ENCODE measurements around the gene ANKMY1.
A peak's percentile ranks its signal among the peaks of the same experiment; 100 is the strongest.

ANKMY1 gene

GRCh38 chr2:240518981-240519380 lies 38.8 kb downstream of the ANKMY1 start:
- no peak for DNase-seq (ENCODE audit: low read depth)
- TF ChIP-seq CTCF (IDR thresholded peaks at IDR 0.05; ENCODE audit: low read depth, low read length), result no peak
- no peak for TF ChIP-seq MAX (IDR thresholded peaks at IDR 0.05; ENCODE audit: low read depth, low read length)
- no peak for TF ChIP-seq POLR2A (IDR thresholded peaks at IDR 0.05; ENCODE audit: extremely low read depth, insufficient read length)
- no peak for TF ChIP-seq MYC (IDR thresholded peaks at IDR 0.05; ENCODE audit: low read depth, low read length)
- no peak overlapping the region for H3K4me3 ChIP-seq (ENCODE audit: low read depth, low read length)

DNA sequence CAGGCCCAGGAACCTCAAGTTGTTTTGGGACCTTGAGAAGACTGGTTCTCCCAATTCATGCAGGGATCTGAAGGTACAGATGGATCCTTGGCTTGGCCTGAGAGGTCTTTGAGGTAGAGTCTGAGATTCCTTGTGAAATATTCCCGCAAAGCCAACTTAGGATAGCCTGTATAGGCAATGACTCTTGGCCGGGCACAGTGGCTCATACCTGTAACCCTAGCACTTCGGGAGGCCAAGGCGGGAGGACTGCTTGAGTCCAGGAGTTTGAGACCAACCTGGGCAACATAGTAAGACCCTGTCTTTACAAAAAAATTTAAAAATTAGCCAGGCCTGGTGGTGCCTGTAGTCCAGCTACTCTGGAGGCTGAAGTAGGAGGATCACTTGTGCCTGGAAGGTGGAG lies 40.4 kb downstream of the ANKMY1 start:
- TF ChIP-seq MYC (IDR thresholded peaks at IDR 0.05; ENCODE audit: low read depth, low read length) (no peak), MAX (IDR thresholded peaks at IDR 0.05; ENCODE audit: low read depth, low read length) (no peak), CTCF (IDR thresholded peaks at IDR 0.05; ENCODE audit: low read depth, low read length) (no peak), POLR2A (IDR thresholded peaks at IDR 0.05; ENCODE audit: extremely low read depth, insufficient read length) (no peak)
- H3K4me3 ChIP-seq (ENCODE audit: low read depth, low read length), result no peak overlapping the region
- DNase-seq (ENCODE audit: low read depth), result no peak

- H3K4me3 ChIP-seq (ENCODE audit: low read depth, low read length), result no peak overlapping the region
- DNase-seq (ENCODE audit: low read depth), result no peak
- TF ChIP-seq MAX (IDR thresholded peaks at IDR 0.05; ENCODE audit: low read depth, low read length), result no peak
- TF ChIP-seq POLR2A (IDR thresholded peaks at IDR 0.05; ENCODE audit: extremely low read depth, insufficient read length), result no peak
- no peak for TF ChIP-seq CTCF (IDR thresholded peaks at IDR 0.05; ENCODE audit: low read depth, low read length)
- no peak for TF ChIP-seq MYC (IDR thresholded peaks at IDR 0.05; ENCODE audit: low read depth, low read length)
Measured at GRCh38 chr2:240514631-240515030, 43.2 kb downstream of the ANKMY1 start.

DNA sequence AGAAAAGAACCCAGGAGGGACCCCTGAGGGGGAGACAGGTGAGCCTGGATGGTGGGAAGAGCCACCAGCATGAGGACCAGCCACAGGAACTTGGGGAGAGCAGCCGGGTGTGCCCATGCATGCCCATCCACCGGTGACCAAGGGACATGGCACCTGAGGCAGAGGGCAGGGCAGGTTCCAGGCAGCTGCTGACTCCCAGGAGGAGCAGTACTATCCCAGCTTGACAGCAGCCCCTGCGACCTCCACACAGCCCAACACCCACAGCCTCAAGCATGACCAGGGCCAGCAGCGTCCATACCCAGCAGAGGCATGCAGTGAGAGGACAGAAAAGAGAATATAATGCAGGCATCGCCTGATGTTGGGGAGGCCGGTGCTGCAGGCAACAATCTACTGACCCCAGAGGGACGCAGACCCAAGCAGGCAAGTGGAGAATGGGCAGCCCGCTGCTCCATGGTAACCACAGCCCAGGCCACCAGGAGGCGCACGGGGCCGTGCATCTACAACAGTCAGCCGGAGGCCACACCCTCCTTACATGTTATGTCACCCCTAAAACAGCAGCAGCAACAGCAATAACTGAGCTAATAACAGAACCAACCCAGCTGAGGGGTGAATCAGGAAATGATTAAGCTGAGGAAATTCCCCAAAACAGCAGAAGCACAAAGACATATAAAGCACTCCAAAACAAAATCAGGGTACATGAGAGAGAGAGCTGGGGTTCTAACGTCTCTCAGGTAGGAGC lies 44.1 kb downstream of the ANKMY1 start:
- TF ChIP-seq CTCF (IDR thresholded peaks at IDR 0.05; ENCODE audit: low read depth, low read length), result peak; percentile 94
- TF ChIP-seq MYC (IDR thresholded peaks at IDR 0.05; ENCODE audit: low read depth, low read length), result 0 out of 2 replicates have a peak, but pooled peaks have one; percentile 20
- no peak for TF ChIP-seq POLR2A (IDR thresholded peaks at IDR 0.05; ENCODE audit: extremely low read depth, insufficient read length)
- 0 out of 2 replicates have a peak, but pooled peaks have one; percentile 15 for TF ChIP-seq MAX (IDR thresholded peaks at IDR 0.05; ENCODE audit: low read depth, low read length)
- peak; percentile 82 for DNase-seq (ENCODE audit: low read depth)
- no peak overlapping the region for H3K4me3 ChIP-seq (ENCODE audit: low read depth, low read length)

DNA sequence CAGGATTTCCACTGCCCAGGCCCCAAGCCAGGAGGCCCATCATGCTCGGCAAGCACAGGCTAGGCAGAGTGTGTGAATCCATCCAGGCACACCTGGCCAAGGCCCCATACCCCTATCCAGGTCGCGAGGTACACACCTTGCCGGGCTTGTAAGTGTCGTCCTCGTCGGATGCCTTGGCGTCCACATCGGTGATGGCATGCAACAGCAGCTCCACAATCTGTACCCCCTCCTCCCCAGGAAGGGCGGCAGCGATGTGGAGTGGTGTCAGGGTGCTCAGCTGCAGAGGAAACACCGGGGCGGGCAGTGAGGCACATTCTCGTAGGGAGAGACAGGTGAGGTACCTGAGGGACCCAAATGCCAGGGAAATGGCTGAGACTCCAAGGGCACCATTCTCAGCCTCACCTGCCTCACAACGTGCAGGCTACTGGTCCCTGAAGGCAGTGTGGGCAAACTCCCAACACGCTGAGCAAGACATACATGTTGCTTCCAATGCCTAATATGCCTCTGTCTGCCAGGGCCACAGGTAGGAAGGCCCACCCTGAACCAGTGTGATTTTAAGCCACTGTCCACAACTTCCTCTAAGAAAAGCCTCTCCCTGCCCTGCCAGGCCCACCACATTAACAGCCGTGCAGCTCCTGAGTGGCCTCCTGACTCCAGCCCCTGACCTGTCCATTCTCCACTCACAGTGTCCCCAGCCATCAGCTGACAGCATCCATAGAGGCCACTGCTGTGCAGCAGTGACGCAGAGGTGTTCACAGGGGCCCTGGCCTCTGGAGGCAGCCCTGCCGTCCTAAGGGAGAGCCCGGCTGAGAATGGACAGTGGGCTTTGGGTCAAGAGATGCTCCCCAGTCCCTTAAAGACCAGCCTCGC lies 44.9 kb downstream of the ANKMY1 start:
- TF ChIP-seq MAX (IDR thresholded peaks at IDR 0.05; ENCODE audit: low read depth, low read length) (no peak), MYC (IDR thresholded peaks at IDR 0.05; ENCODE audit: low read depth, low read length) (no peak), POLR2A (IDR thresholded peaks at IDR 0.05; ENCODE audit: extremely low read depth, insufficient read length) (no peak), CTCF (IDR thresholded peaks at IDR 0.05; ENCODE audit: low read depth, low read length) (no peak)
- DNase-seq (ENCODE audit: low read depth), result no peak

More for the DNA sequence above, 44.9 kb downstream of the ANKMY1 start:
- no peak overlapping the region for H3K4me3 ChIP-seq (ENCODE audit: low read depth, low read length)

Measured in NB4 (cell line).